UCSD-AML1 (cell line): ENCODE data around the gene RAB34.

Source experiments
- DNase-seq: peaks from one replicate; lab custom pipeline; 2025; ENCODE audit not compliant: unreplicated experiment; lab: John Stamatoyannopoulos, UW

Gene RAB34

GRCh38 chr17:28688481-28688880 is 29.2 kb downstream of the RAB34 start:
- DNase-seq = no peak

- DNase-seq = no peak
Measured at GRCh38 chr17:28686296-28686695, 31.4 kb downstream of the RAB34 start.

- DNase-seq = no peak
Measured at GRCh38 chr17:28685366-28685765, 32.3 kb downstream of the RAB34 start.

- no peak for DNase-seq
Measured at GRCh38 chr17:28684963-28685362, 32.7 kb downstream of the RAB34 start.

- DNase-seq = no peak
Measured at GRCh38 chr17:28682655-28683054, 35.0 kb downstream of the RAB34 start.

GRCh38 chr17:28675980-28676379 is 41.7 kb downstream of the RAB34 start:
- no peak for DNase-seq

GRCh38 chr17:28675490-28675889 is 42.2 kb downstream of the RAB34 start:
- DNase-seq = no peak

GRCh38 chr17:28669918-28670317 is 47.8 kb downstream of the RAB34 start:
- DNase-seq = no peak

GRCh38 chr17:28667870-28668269 is 49.8 kb downstream of the RAB34 start:
- DNase-seq = no peak

- no peak for DNase-seq
Measured at GRCh38 chr17:28665994-28666393, 51.7 kb downstream of the RAB34 start.
